H1 (cell line): Measurements from ENCODE around the gene SLC25A39. TPM values are rescaled to one million over a fixed set of nuclear protein-coding genes. Genes with fewer than 3 reads are reported as not detected.

ENCODE experiments used
- CHD7 ChIP-seq: fragments of 300-600 bp; sonication (generic); IDR thresholded peaks from 2 replicates; pipeline ENCODE4 v1.7.1; 2012; ENCODE audit warnings: low read length, moderate library complexity, mild to moderate bottlenecking, inconsistent platforms; ENCODE audit not compliant: insufficient replicate concordance
- CTBP2 ChIP-seq: IDR thresholded peaks from 2 replicates; pipeline ENCODE4 v1.7.0; 2011; ENCODE audit warnings: borderline replicate concordance, mild to moderate bottlenecking, moderate library complexity, mixed read lengths, low read length; ENCODE audit not compliant: insufficient read depth, insufficient read length
- E2F6 ChIP-seq: IDR thresholded peaks from 2 replicates; pipeline ENCODE4 v1.6.1; 2012; ENCODE audit warnings: inconsistent platforms
- MAX ChIP-seq: IDR thresholded peaks from 2 replicates; pipeline ENCODE4 v1.6.1; 2012; ENCODE audit warnings: inconsistent platforms
- polyA plus RNA-seq, 7 experiments: library from polyadenylated mRNA; depleted of rRNA in 3 of 7; stranded (reverse) in 5 of 7; unstranded in 2 of 7; fragments of >200 nt in 5 of 7; fragments of 200-250 nt in 2 of 7; gene quantifications; 1 replicate in 5 of 7; 2 replicates in 1 of 7; 4 replicates in 1 of 7; pipeline versions ENCODE4 v1.2.1 to v1.2.3, GENCODE V29; 2011 to 2013; ENCODE audit warnings: missing spikeins in 2 of 7, mixed read lengths in 2 of 7
- total RNA-seq: library from RNA; stranded (reverse); fragmentation: NEBNext Ultra II Directional; extraction: Animal tissue kit (Norgen Biotek cat#: 25700); gene quantifications from 2 replicates; pipeline ENCODE4 v1.2.1, GENCODE V29; 2021

SLC25A39 gene
- total and polyA plus RNA-seq, 2 of the 8 experiments (the other 6 are each of a cell fraction or from before 2014, with no cell fraction given) = 200 to 291 TPM

- TF ChIP-seq CTBP2 = no peak
- no peak for TF ChIP-seq E2F6
- no peak for TF ChIP-seq CHD7
- TF ChIP-seq MAX = no peak
Observed at GRCh38 chr17:44320066-44320465, 4.6 kb downstream of the SLC25A39 start (continued).
